Mononuclear cell (primary cell): ENCODE results near the gene SETBP1. TPM values are rescaled to one million over a fixed set of nuclear protein-coding genes. Genes with fewer than 3 reads are reported as not detected.

ENCODE experiments used
- H3K27me3 ChIP-seq: 2 replicates; pipeline ENCODE4 v1.6.0; 2011; ENCODE audit warnings: low read length, control low read depth; ENCODE audit not compliant: insufficient read depth
- H3K4me1 ChIP-seq: 2 replicates; pipeline ENCODE4 v1.5.1; 2011; ENCODE audit warnings: mild to moderate bottlenecking, low read length, control low read depth; ENCODE audit not compliant: insufficient read depth
- H3K4me3 ChIP-seq: 2 replicates; pipeline ENCODE4 v1.5.1; 2011; ENCODE audit warnings: mild to moderate bottlenecking, low read length, moderate library complexity
- H3K9me3 ChIP-seq: 2 replicates; pipeline ENCODE4 v1.5.1; 2011; ENCODE audit warnings: low read depth, mild to moderate bottlenecking, control low read depth, low read length
- total RNA-seq: library from RNA; depleted of rRNA; stranded (reverse); fragments of >200 nt; gene quantifications from one replicate; pipeline ENCODE4 v1.2.3, GENCODE V29; 2012

The SETBP1 gene
- total RNA-seq, 1 donor, result 5.0 TPM

DNA sequence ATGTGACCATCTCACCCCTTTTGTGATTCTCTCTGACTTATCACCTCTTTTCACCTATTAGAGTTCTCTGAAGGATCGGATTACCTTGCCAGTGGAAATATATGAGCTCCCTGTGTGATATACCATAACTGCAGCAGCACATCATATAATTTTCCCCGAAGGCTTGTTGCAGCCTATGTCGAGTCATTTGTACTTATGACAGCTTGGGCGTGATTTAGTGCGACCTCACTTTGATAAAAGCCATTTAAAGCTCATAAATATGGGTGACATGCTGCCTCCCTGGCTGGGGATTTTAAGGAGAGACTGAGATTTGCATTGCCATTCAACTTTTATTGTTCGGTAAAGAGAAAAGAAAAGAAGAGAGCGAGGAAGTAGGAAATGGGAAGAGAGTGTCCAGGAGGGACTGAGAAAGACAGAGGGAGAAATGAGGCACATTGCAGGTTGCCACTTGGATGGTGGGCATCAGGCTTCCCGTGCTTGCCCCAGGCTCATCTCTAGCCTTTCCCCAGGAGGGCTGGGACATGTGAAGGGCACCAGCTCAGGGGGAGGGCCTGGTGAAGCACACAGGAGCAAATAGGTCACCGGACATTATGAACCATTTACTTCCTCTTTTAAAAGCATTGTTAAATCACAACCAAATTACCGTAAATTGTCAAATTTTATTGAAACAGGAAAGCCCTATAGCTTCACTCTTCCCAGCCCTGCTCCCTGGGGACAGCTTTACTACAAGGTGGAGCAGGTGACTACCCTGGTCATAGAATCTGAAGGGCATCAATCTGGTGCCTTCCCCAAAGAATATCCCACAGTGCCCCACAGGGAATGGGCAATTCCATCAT is 161.3 kb downstream of the SETBP1 start:
- Histone ChIP-seq H3K27me3 (no peaks in the 10 kb centered on the region), H3K4me3 (no peak overlapping the region), H3K9me3 (no peaks in the 10 kb centered on the region), H3K4me1 (peaks cover 39% of the 10 kb centered on the region)

DNA sequence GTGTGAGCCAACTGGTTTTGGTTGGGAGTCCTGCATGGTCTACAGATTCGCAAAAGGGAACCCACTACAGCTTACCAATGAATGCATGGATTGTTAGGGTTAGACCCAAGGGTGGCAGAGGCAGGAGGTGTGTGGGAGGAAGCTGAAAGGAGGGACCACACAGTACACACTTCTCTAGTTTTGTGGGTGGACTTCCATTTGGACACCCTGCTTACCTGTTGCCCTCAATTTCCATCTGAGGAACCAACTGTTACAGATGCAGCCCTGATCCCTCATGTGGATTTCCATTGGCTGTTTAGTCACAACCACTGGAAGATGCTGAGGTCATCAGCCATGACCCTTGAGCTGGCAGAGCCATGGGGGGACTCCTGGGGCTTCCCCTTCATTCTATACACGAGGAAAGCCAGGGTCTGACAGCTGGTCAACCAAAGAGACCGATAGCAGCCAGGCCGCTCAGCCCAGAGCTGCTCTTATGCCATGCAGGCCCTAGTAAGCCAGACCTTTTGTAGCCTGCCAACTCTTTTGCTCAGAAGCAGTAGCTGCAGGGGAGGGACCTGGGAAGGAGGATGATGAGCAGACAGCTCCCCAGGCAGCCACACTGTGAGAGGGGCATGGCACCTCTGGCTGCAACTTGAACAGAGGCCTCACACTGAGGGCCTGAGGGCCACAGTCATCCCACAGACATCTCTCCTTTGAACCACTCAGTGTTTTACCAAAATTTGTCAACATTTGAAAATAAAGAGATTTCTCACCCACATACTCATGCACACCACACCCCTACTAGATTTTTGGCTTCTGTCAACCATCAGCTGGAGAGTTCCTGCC is 162.1 kb downstream of the SETBP1 start:
- H3K4me3 ChIP-seq, result no peak overlapping the region
- no peaks in the 10 kb centered on the region for H3K27me3 ChIP-seq
- peaks cover 39% of the 10 kb centered on the region for H3K4me1 ChIP-seq
- no peaks in the 10 kb centered on the region for H3K9me3 ChIP-seq

DNA sequence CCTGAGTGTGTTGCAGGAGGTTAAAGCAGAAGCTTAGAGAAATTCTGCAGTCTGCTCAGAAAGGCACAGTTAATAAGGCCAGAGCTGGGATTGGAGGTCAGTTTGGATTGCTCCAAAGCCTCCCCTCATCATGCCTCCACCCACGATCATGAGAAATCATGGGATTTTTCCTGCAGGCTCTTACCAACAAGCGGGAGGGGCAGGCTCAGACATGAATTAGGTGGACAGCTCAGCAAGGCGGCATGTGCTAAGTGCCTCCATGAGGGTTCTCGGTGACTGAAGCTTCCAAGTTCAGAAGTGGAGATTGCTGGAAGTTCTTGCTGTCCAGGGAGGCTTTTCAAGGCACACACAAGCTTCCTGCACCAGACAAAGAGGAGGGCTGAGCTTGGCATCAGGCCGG is 163.8 kb downstream of the SETBP1 start:
- H3K27me3 ChIP-seq, result no peaks in the 10 kb centered on the region
- no peaks in the 10 kb centered on the region for H3K9me3 ChIP-seq
- H3K4me1 ChIP-seq, result peaks cover 25% of the 10 kb centered on the region
- H3K4me3 ChIP-seq, result no peak overlapping the region

GRCh38 chr18:44846450-44846849 is 165.8 kb downstream of the SETBP1 start:
- no peaks in the 10 kb centered on the region for H3K9me3 ChIP-seq
- H3K27me3 ChIP-seq, result no peaks in the 10 kb centered on the region
- no peak overlapping the region for H3K4me3 ChIP-seq
- H3K4me1 ChIP-seq, result peaks cover 15% of the 10 kb centered on the region

DNA sequence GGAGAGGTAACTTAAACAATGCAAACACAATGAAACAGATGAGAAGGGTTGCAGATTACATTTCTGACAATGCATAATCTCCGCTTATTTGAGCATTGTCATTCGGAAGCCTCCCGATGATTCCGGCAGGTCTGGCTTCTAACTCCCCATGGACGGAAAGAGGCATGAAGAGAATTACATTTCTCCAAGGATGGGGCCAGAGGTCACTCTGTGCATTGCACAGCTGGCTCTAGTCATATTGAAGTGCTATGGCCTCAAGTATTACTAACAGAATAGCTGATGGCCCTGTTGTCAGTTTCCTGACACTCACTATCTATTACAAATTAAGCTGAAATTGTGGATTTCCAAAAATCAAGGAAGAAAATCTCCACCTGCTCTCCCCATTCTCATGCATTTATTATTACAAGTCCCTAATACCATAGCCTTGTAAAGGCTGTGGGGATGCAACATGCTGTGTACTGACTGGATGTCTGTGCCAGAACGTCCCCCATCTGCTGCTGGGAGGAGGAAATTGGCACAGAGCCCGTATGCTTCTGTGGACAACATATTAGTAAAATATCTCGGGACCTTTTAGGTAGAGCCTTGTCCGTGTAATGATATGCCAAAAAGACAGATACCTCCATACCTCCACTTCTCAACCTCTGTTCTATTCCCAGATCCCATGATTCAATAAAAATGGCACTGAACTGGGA is 168.1 kb downstream of the SETBP1 start:
- no peaks in the 10 kb centered on the region for H3K4me1 ChIP-seq
- no peaks in the 10 kb centered on the region for H3K27me3 ChIP-seq
- H3K9me3 ChIP-seq, result no peaks in the 10 kb centered on the region
- H3K4me3 ChIP-seq, result no peak overlapping the region

- H3K4me3 ChIP-seq, result no peak overlapping the region
Observed at GRCh38 chr18:44849361-44849760, 168.7 kb downstream of the SETBP1 start.

DNA sequence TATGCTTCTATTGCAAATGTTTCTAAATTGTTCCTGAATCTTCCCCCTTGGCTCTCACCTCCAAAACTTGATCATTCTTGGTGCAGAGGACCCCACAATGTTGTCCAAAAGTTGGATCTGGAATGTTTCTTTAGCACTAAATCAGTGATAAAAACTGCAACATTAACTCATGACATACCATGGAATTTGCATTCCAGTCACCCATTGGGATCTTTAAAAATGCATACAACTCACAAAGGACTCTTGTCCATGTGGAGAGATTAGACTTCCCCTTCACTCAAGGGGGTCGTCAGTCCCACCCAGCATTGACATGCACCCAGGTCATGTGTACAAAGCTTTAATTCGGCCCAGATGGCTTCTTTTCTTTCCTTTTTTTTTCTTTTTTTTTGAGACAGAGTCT is 169.3 kb downstream of the SETBP1 start:
- Histone ChIP-seq H3K4me1 (no peaks in the 10 kb centered on the region), H3K9me3 (no peaks in the 10 kb centered on the region), H3K27me3 (no peaks in the 10 kb centered on the region), H3K4me3 (no peak overlapping the region)

More at GRCh38 chr18:44849361-44849760, 168.7 kb downstream of the SETBP1 start:
- Histone ChIP-seq H3K27me3 (no peaks in the 10 kb centered on the region), H3K9me3 (no peaks in the 10 kb centered on the region), H3K4me1 (no peaks in the 10 kb centered on the region)

- Histone ChIP-seq H3K9me3 (no peaks in the 10 kb centered on the region), H3K4me1 (peaks cover 12% of the 10 kb centered on the region), H3K27me3 (no peaks in the 10 kb centered on the region), H3K4me3 (no peak overlapping the region)
Observed at GRCh38 chr18:44851856-44852621, 171.4 kb downstream of the SETBP1 start.

- Histone ChIP-seq H3K4me1 (peaks cover 12% of the 10 kb centered on the region), H3K9me3 (no peaks in the 10 kb centered on the region), H3K27me3 (no peaks in the 10 kb centered on the region), H3K4me3 (no peak overlapping the region)
Observed at GRCh38 chr18:44852818-44853217, 172.1 kb downstream of the SETBP1 start.

DNA sequence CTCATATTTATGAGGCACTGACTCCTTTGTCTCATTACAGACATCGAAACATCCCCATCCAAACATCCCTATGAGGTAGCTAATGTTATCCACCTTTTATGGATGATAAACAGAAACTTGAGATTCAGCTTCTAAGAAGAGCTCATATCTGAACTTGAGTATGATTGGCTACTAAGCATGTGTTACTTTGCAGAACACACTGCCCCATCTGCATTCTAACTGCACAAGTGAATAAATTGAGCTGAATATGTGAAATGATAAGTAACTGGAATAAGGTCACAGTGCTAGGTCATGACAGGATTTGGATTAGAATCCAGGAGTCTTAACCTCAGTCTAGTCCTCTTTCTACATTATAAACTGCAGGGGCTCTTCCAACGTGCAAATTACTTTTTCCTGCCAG is 172.7 kb downstream of the SETBP1 start:
- Histone ChIP-seq H3K4me3 (no peak overlapping the region), H3K27me3 (no peaks in the 10 kb centered on the region), H3K9me3 (no peaks in the 10 kb centered on the region), H3K4me1 (peaks cover 12% of the 10 kb centered on the region)

GRCh38 chr18:44855681-44856080 is 175.0 kb downstream of the SETBP1 start:
- H3K4me3 ChIP-seq, result no peak overlapping the region
- no peaks in the 10 kb centered on the region for H3K9me3 ChIP-seq
- H3K27me3 ChIP-seq, result peaks cover 4% of the 10 kb centered on the region

GRCh38 chr18:44856157-44856556 is 175.5 kb downstream of the SETBP1 start:
- Histone ChIP-seq H3K27me3 (peaks cover 4% of the 10 kb centered on the region), H3K9me3 (no peaks in the 10 kb centered on the region), H3K4me3 (no peak overlapping the region), H3K4me1 (peaks cover 12% of the 10 kb centered on the region)

More at GRCh38 chr18:44855681-44856080, 175.0 kb downstream of the SETBP1 start:
- peaks cover 12% of the 10 kb centered on the region for H3K4me1 ChIP-seq

GRCh38 chr18:44857081-44857480 is 176.4 kb downstream of the SETBP1 start:
- Histone ChIP-seq H3K4me1 (peaks cover 12% of the 10 kb centered on the region), H3K27me3 (peaks cover 4% of the 10 kb centered on the region), H3K9me3 (no peaks in the 10 kb centered on the region), H3K4me3 (no peak overlapping the region)

DNA sequence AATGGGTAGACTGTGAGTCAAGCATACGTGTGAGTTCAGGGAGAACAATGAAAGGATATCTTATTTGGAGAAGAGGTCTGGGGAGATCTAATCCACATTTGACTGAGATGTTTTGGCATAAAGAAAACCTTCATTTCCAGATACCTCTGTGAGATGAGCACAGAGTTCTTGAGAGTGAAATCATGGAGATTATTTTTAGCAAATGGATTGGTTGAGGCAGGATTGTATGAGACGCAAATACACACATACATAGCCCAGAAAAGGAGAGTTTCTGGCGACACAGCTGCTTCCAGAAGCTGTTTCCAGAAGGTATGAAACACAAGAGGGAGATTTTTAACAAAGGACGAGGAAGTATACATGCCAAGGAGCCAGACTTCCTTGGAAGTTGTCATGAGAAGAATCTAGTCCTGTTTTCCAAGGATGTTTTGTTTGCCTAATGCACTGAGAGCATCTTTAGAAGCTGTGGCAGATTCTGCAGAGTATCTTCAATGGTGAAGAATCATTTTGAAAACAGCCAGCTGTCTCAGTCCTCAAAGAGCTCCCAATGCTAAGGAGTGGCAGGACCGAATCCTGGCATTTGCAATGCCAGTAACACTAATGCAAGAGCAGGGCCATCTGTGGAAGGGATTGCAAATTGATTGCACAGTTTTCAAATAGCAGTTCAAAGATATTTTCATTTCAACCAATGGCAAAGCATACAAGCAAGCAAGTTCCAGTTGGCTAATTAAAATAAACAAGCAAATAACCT is 177.2 kb downstream of the SETBP1 start:
- Histone ChIP-seq H3K27me3 (peaks cover 4% of the 10 kb centered on the region), H3K4me1 (peaks cover 12% of the 10 kb centered on the region), H3K9me3 (no peaks in the 10 kb centered on the region), H3K4me3 (no peak overlapping the region)
